ENCODE results near the gene HOXB6. TPM values are rescaled to one million over a fixed set of nuclear protein-coding genes. Genes with fewer than 3 reads are reported as not detected.

The HOXB6 gene
- total and polyA plus RNA-seq, 9 donors = 0.25 to 10.3 (median 1.2) TPM

GRCh38 chr17:48631693-48632578, 27.1 kb upstream of the HOXB6 start:
- H3K9me3 ChIP-seq = no peaks in the 10 kb centered on the region
- no peak for DNase-seq
- no peaks in the 10 kb centered on the region for H3K4me1 ChIP-seq (ENCODE audit: insufficient read depth)
- no peak overlapping the region for H3K27ac ChIP-seq
- intact Hi-C loops (cut with DNase I) = no loop called here
- WGBS, 3 donors = 23 to 38% (median 30%) methylated on average over 7 of the region's 7 CpGs
- H3K4me3 ChIP-seq = no peak overlapping the region
- TF ChIP-seq POLR2A (IDR thresholded peaks at IDR 0.05) (no peak), EP300 (IDR thresholded peaks at IDR 0.05) (no peak)
- TF ChIP-seq, protein P1, sequence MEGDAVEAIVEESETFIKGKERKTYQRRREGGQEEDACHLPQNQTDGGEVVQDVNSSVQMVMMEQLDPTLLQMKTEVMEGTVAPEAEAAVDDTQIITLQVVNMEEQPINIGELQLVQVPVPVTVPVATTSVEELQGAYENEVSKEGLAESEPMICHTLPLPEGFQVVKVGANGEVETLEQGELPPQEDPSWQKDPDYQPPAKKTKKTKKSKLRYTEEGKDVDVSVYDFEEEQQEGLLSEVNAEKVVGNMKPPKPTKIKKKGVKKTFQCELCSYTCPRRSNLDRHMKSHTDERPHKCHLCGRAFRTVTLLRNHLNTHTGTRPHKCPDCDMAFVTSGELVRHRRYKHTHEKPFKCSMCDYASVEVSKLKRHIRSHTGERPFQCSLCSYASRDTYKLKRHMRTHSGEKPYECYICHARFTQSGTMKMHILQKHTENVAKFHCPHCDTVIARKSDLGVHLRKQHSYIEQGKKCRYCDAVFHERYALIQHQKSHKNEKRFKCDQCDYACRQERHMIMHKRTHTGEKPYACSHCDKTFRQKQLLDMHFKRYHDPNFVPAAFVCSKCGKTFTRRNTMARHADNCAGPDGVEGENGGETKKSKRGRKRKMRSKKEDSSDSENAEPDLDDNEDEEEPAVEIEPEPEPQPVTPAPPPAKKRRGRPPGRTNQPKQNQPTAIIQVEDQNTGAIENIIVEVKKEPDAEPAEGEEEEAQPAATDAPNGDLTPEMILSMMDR (IDR thresholded peaks at IDR 0.05) = no peak
- H3K27me3 ChIP-seq = no peaks in the 10 kb centered on the region
- no peaks in the 10 kb centered on the region for H3K36me3 ChIP-seq

GRCh38 chr17:48630925-48631692, 26.3 kb upstream of the HOXB6 start:
- no peak for DNase-seq
- intact Hi-C loops (cut with DNase I) = no loop called here
- 18 to 41% (median 21%) methylated on average over 15 of the region's 15 CpGs for WGBS, 3 donors
- Histone ChIP-seq H3K27me3 (no peaks in the 10 kb centered on the region), H3K9me3 (no peaks in the 10 kb centered on the region), H3K36me3 (no peaks in the 10 kb centered on the region), H3K4me1 (ENCODE audit: insufficient read depth) (no peaks in the 10 kb centered on the region), H3K4me3 (no peak overlapping the region), H3K27ac (no peak overlapping the region)
- no peak for TF ChIP-seq EP300 (IDR thresholded peaks at IDR 0.05)
- TF ChIP-seq, protein P1 (IDR thresholded peaks at IDR 0.05) = no peak
- no peak for TF ChIP-seq POLR2A (IDR thresholded peaks at IDR 0.05)

DNA sequence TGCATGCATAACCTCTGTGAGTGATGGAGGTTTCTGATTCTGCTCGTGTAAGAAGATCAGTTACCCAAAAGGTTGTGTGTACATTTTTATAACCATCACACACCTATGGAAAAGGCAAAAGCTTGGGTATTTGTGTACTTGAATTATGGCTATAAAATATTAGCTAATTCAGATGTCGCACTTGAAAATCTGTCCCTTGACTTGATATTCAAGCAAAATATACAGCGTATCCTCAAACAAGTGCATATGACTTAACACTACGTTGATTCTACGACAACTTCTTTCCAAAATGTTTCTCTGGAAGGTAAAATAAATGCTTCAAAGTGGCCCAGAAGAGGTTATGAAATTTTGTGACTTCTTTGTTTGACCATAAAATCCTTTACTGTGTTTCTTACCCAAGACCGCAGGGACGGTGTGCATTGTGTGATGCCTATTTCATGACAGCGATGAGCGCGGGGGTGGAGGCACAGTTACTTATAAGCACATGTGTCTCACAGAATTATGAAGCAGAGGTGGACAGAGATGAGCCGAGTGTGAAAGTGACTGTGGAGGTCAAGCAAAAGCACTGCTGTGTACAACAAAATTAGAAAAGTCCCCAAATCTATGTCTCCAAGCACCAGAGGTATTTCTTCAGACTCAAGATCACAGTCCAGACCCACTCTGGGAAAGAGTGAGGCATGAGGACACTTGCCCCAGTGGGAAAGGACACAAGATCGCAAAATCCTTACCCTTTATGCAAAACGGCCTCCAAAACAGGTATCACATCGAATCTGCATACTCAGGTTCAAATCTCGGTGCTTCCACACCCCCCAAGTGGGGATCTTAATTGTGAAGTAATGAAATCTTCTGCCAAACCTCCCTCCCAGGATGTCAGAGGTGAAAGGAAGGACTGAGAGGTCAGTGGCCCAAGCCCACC, 25.5 kb upstream of the HOXB6 start:
- DNase-seq = no peak
- 16 to 30% (median 22%) methylated on average over 15 of the region's 15 CpGs for WGBS, 3 donors
- Histone ChIP-seq H3K4me1 (ENCODE audit: insufficient read depth) (no peaks in the 10 kb centered on the region), H3K27ac (no peak overlapping the region), H3K27me3 (no peaks in the 10 kb centered on the region), H3K4me3 (no peak overlapping the region), H3K9me3 (no peaks in the 10 kb centered on the region), H3K36me3 (no peaks in the 10 kb centered on the region)
- TF ChIP-seq EP300 (IDR thresholded peaks at IDR 0.05) (no peak), POLR2A (IDR thresholded peaks at IDR 0.05) (no peak)
- TF ChIP-seq, protein P1 (IDR thresholded peaks at IDR 0.05) = no peak
- intact Hi-C loops (cut with DNase I) = no loop called here

DNA sequence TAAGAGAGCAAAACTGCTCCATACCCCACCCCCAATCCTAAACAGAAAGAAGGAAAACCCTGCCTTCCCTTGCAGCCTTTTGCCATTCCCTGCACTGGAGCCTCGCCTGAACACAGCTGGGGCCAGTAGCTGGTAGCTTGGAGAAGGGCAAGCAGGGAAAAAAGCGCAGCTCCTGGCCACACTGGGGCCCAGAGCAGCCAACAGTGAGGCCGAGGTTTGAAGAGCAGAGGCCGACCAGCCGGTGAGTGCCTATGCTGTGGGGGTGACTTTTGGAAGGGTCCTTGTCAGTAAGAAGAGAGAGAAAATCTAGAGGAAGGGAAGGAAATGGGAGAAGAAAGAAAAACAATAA, 24.6 kb upstream of the HOXB6 start:
- Histone ChIP-seq H3K9me3 (no peaks in the 10 kb centered on the region), H3K4me3 (no peak overlapping the region), H3K36me3 (no peaks in the 10 kb centered on the region), H3K4me1 (ENCODE audit: insufficient read depth) (peaks cover 2% of the 10 kb centered on the region), H3K27me3 (peaks cover 2% of the 10 kb centered on the region), H3K27ac (no peak overlapping the region)
- intact Hi-C loops (cut with DNase I) = loop anchor here in 1 of 4 donors (10.0 kb wide), 1 partner anchor 295 kb away; no protein-coding TSS in a partner anchor
- DNase-seq = no peak
- 17 to 39% (median 22%) methylated on average over 5 of the region's 5 CpGs for WGBS, 3 donors
- TF ChIP-seq, protein P1 (IDR thresholded peaks at IDR 0.05) = no peak
- TF ChIP-seq EP300 (IDR thresholded peaks at IDR 0.05) = no peak
- no peak for TF ChIP-seq POLR2A (IDR thresholded peaks at IDR 0.05)

Measured in ovary (tissue), 9 donors.